NAMALWA (cell line): ENCODE measurements around the gene STX1B.
A peak's percentile ranks its signal among the peaks of the same experiment; 100 is the strongest.
"Not testable (repeated sequence)": the region's sequence is repeated elsewhere in the genome, so short reads cannot be mapped to it uniquely, and the experiment has no call there.

ENCODE experiments used
- DNase-seq: peaks from one replicate; pipeline ENCODE4 v3.0.0-alpha.2; 2015; ENCODE audit warnings: low spot score

Gene STX1B

DNA sequence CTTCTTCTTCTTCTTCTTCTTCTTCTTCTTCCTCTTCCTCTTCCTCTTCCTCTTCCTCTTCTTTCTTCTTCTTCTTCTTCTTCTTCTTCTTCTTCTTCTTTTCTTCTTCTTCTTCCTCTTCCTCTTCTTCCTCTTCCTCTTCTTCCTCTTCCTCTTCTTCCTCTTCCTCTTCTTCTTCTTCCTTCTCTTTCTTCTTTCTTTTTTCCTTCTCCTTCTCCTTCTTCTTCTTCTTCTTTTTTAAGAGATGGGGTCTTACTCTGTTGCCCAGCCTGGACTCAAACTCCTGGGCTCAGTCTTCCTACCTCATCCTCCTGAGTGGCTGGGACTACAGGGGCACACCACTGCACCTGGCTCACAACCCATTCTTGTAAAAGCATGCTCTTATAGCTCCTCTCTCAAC lies 2.9 kb upstream of the STX1B start:
- DNase-seq, result not testable (repeated sequence)

DNA sequence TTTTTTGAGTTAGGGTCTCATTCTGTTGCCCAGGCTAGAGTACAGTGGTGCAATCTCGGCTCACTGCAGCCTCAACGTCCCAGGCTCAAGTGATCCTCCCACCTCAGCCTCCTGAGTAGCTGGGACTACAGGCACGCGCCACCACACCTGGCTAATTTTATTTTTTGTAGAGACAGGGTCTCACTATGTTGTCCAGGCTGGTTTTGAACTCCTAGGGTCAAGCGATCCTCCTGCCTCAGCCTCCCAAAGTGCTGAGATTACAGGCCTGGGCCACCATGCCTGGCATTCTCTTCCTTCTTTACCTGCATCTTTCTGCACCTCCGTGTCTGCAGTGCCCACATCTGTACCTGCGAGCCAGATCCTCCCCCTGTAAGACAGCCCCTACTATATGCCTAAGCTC lies 1.4 kb upstream of the STX1B start:
- not testable (repeated sequence) for DNase-seq

DNA sequence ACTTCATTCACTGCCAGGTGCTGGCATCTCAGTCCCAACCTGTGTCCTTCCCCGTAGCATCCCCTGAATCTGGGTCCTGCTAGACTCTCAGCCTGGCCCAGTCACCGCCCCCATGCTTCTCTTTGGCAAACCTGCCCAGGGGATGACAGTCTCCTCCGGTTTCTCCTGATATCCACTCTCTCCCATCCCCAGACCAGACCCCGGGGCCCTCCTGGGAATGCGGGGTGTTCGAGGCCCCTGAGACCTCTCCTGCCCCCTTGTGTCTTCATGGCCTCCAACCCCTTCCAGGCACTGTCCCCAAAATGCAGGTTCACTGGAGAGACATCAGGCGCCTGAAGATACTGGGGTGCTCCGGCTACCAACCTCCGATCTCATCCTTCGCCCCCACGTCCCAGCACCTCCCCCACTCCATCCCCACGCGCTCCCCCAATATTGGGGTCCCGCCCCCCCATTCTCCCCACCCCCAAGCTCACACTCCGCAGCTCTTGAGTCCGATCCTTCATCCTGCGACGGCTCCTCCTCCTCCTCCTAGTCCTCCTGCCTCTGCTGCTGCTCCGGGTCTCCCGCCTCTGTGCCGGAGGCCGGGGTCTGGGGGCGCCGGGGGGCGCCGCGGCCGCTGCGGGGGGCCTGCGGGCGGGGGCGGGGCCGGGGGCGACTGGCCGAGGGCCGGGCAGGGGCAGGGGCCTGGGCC lies 399 bp downstream of the STX1B start:
- no peak for DNase-seq

DNA sequence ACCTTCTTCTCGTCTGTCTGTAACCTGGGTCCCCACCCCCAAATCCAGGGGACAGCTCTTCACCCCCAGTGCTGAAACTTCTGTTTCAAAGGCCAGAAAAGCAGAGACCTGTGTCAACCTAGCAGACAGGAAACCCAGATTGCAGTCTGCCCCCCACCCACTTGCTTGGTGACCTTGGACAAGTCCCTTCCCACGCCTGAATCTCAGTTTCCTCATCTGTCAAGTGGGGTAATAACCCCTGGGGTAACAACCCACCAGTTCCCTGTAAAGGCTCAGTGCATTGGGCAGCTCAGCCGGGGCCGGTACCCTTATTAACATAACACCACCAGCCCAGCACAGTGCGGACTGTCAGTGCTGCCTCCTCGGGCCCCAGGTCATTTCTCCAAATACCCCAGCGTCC lies 1.3 kb downstream of the STX1B start:
- no peak for DNase-seq

DNA sequence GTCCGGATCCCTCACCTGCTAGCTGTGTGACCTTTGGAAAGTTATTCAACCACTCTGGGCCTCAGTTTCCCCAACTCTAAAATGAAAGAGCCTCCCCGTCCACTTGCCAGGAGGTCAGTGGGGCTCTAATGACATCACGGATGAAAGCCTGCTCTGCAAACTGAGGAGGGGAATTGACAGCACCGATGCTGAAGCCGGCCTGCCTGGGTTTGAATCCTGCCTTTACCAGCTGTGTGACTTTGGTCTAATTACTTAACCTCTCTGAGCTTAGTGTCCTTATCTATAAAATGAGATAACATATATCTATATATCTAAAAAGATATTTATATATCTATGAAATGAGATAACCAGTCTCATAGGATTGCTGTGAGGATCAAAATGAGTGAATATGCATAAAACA lies 1.9 kb downstream of the STX1B start:
- DNase-seq, result no peak

DNA sequence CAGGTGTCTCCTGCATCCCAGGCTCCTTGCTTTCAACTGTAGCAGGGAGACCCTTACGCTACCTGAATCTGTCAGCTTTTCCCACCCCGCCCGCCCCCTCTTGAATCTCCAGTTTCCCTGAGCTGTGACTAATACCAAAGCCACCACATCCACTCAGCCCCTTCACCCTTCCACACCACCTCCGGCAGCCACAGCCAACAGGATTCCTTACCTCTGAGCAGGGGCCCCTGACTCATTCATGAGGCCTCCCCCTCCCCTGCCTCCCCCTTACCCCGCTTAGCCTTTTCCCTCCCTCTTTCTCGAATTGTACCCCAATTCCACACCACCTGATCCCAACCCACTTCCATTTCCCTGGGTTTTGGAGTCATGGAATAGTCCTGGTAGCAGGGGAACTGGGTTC lies 2.3 kb downstream of the STX1B start:
- DNase-seq, result no peak

DNA sequence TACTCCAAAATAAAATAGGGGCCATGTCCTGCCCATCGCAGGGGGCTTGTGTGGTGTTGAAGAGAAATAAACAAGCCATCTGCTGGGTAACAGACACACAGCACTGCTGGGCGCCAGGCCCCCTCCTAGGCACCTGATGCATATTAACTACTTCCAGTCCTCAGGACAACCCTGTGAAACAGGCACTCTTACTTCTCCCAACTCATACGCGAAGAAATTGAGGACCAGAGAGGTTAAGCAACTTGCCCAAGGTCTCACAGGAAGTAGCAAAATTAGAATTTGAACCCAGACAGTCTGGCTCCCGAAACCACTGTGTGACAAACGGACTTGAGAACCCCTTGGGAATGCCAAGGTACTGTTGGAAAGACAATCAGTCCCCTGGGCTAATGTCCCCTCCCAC lies 2.8 kb downstream of the STX1B start:
- DNase-seq, result no peak

DNA sequence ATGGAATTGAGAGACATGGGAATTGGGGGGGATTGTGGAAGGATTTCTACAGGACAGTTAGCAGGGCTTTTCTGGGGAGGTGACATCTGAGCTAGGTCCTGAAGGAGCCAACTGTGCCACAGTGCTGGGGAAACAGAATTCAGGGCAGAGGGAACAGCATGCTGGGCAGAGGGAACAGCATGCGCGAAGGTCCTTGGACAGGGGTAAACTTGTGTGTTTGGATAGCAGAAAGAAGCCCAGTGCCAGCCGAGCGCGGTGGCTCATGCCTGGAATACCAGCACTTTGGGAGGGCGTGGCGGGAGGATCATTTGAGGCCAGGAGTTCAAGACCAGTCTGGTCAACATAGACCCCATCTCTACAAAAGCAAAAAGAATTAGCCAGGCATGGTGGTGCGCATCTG lies 3.8 kb downstream of the STX1B start:
- DNase-seq, result no peak

DNA sequence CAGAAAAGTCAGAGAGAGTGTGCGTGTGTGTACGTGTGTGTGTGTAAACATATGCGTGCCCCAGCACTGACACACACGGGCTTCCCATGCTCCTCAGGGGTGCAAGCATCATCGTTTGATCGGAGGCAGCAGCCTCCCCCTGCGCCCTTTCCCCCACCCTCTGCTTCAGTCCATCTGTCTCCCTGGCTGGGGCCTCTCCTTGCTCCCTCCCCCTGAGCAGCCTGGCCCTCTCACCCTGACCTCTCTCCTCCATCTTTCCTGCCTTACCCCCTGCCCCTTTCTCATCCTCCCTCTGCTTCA lies 4.4 kb downstream of the STX1B start:
- no peak for DNase-seq

DNA sequence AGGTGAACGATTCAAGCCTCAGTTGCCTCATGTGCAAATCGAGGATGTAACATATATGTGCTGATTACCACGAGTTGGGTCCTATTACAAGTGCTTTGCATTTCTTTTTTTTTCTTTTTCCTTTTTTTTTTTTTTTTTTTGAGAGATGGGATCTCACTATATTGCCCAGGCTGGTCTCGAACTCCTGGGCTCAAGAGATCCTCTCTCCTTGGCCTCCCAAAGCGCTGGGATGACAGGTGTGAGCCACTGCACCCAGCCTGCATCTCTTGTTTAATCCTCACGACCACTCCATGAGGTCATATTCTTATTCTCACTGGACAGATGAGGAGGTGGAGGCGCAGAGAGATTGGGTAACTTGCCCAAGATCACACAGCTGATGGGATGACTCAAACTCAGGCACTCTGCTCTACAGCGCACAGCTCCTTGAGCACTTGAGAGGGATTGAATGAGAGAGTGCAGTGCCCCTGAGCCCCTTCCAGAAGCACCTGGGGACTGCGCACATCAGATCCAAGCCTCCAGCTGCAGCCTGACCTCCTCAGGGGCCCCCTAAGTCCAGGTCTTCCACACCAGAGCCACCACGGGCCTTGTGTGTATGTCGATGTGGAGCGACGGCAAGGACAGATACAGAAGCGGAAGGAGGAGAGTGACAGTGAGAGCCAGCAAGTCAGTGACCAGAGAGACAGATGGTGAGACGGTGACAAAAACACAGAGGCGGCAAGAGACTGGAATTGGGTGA lies 4.9 kb downstream of the STX1B start:
- DNase-seq, result no peak

DNA sequence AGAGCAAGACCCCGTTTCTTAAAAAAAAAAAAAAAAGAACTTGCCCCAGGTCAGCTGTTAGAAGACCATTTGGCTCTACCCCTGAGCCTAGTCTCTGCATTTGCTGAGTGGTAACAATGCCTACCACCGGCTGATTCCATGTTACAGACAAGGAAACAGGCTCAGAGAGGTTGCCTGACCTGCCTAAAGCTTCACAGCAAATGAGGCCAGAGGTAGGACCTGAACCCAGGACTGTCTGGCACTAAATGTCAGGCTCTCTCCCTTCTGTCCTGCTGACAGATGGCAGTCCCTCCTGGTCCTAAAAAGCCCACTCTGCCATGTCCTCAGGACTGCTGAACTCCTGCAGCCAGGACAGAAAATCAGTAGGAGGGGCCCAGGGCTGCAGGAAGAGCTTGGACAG lies 5.8 kb downstream of the STX1B start:
- no peak for DNase-seq

DNA sequence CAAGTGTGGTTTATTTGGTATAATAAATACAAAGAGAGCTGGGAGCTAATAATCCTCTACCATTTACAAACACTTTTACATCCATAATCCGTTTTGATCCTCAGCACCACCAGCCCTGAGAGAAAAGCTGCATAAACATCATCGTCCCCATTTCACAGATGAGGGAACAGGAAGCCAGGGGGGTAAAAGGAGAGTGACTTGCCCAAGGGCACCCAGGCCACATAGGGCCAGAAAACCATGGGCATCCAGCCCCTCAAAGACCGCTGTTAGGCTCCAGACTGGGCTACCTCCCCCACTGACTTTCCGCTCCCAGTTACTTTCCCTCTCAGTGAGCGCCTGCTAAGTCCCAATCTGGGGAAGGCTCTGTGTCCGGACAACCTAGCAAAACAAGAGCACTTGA lies 6.7 kb downstream of the STX1B start:
- DNase-seq, result no peak

DNA sequence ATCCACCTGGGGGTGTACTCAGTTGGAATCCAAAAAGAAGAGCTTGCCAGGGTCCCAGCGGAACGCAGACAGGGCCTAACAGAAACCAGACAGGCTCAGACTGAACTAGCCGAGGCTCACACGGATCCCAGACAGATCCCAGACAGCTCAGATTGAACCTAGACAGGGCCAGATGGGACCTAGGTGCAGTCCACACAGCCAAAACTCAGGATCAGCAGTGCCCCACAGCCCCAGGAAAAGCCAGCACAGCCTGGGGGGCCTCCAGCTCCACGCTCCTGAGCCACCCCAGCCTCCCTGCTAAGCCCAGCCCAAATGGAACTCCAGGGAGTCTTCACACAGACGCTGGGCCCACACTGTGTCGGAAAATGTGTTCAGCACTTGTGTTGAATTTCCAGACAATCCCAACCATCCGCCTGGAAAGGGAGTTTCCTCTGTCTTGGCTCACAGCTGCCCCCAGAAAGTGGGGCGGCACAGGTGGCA lies 7.5 kb downstream of the STX1B start:
- DNase-seq, result no peak

DNA sequence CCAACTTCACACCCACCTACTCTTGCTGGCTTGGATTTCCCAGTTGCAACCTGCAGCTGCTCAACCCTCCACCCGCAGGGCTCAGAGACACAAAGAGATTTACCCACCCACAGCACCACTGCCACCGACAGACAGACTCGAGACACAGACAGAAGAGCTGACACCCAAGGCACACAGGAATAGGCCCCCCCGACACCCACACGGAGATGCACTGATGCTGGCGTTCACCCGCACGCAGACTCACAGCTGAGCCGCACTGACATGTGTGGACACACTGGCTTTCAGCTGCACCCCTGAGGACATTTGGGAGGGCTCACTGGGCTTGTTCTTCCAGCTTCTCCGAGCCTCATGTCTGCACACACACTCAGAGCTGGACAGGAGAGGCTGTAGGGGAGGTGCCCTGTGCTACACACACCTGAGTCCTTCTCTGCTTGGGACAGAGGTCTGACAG lies 8.2 kb downstream of the STX1B start:
- no peak for DNase-seq

DNA sequence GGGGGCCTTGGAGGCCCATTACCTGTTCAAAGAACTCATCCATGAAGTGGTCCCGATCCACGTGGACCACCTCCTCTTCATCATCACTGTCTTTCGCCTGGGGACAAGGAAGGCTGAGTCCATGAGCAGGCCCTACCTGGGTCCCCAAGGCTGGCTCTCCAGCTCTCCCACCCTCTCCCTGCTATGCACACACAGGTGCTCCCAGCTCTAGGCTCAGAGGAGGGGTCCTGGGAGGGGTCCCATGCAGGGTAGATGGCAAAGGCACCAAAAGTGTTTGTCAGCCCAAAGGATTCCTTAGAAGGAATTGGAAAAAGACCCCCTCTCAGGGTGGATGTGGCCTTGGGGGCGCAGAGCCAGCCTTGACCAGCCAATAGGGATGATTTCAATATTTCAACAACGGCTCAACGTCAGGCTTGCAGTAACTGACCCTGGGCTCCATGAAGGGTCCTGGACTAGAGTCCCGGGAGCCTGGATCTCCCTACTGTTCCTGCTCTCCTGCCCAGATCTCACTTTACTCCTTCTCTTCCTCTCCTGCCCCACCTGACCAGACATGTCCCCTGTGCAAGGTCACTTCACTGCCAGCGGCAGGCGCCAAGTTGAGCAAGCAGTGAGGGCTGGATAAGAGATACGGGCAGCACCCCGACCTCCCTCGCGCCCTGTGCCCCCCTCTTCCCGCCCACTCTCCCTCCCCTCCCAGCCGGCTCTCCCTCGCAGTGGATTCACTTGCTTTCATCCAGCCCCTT lies 8.8 kb downstream of the STX1B start:
- DNase-seq, result no peak

DNA sequence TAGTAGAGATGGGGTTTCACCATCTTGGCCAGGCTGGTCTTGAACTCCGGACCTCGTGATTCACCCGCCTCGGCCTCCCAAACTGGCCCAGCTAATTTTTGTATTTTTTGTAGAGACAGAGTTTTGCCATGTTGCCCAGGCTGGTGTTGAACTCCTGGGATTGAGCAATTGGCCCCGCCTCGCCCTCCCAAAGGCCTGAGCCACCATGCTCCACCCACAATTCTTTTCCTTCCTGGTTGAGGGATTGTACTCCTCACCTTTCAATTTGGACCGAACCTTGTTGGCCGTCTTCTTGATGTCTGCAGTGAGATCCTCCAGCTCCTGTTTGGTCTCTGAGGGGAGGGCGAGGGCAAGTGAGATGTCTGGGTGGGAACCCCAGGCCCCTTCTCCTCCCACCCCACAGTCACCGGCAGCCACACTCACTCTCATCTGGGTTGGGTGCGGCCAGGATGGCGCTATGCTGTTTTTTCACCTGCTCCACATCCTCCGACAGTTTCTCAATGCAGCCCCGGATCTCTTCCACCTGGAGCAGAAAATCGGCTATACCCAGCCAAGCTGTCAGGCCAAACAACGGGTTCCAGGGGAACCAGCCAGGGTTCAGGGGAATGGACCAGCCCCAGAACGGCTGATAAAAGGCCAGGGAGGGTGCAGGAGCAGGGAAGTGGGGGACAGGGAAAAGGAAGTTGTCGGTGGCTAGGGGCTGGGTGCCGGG lies 9.6 kb downstream of the STX1B start:
- no peak for DNase-seq

DNA sequence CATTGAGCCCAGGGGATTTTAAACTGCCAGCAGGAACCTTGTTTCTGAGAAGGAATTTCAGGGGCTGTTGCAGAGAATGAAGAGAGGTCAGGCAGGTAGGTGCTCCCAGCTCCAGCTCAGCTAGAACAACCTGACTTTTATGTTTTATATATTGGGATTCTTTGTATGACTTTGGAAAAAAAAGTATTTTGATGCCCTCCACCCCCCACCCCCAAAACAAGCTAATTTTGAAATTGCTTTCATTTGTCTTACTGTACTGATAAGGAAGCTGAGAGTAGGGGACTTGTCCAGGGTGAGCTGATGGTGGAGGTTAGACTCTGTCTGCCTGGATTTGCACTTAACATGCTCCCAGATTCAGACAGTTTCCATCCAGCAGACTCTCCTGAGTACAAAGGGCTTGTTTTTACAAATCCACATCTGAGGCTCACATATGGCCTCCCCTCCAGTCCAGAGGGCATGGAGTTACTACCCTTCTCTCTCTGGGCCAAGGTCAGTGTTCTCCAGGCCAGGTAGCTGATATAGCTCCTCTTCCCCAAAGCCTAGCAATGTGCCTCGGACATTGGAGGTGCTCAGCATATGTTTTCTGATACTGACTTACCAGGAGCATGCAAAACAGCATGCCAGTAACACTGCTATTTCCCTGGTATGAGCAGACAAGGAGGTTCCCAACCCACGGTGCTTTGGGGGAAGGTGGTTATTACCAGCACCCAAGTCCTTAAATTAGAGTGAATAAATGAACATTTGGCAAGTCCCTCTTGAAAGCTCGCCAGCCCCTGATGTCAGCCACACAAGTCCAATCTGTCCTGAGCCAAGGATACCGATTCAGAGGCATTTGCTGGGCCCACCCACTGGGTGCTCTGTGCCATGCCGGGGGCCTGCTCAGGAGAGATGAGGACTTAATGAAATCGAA lies 11.3 kb downstream of the STX1B start:
- no peak for DNase-seq

DNA sequence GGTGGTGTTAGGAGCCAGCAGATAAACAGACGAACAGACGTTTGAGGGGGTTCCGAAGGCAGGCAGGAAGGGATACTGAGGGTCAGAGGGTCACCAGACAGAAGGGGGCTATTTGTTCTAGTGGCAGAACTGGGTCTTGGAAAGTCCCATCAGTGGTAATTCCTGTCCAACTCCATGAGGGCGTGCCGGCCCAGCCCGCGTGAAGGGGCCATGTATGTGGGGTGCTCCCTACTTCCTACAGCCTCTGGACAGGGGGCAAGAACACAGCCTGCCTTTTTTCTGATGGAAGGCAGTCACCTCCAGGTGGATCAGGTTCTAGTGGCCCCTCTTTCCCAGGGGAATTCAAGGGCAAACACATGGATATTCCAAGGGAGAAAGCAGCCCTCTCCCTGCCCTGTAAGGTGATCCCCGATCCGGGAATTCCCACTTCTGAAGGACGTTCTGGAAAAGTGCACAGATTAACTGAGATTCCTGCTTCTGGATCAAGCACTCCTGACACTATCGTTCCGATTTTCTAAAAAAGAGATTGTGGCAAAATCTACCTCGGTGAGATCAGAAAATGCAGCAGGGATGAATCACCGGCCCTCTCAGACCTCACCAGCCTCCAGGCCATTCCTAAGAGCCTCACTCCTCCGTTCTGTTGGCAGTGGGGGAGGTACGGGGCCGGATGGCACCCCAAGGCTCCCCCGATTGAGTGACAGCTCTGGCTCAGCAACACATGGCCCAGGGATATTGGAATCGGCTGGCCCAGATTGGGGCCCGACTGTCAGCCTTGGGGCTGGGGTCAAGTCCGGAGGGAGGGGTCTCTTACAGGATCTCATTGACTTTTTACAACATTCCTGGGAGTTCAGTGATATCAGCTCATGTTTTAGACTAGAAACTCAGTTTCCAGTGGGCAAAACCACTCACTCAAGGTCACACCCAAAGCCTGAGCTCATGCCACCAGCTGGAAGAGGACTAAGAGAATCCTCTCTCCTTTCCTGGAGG lies 12.4 kb downstream of the STX1B start:
- no peak for DNase-seq

DNA sequence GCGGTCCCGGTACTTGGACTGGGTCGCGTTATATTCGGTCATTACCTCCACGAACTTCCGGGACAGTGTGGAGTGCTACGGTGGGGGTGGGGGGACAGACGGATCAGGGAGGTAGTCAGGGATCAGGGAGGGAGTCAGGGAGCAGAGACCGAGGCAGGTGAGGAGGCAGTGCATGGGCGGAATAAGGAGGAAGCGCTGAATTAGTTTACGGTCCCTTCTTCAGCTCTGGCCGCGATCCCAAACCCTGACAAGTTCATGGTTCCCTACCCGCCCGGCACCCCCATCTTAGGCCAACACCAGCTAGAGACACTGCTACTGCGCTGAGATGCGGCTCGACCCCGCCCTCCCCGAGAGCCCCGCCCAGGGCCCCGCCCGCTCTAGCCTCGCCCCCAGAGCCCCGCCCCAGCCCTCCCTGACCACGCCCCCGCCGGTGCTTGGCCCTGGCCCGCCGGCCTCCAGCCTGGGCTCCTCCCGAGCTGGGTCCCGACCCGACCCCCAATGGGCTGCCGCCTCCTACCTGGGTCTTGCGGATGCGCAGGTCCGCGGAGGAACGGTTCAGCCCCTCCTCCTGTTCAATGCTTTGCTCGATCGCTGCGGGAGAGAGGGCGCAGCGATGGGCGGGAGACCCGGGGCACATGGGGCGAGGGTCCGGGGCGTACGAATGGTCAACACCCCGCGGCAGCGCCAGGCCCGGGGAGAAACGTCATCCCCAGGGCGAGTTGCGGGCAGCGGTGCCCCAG lies 13.3 kb downstream of the STX1B start:
- DNase-seq, result peak; percentile 81
